Measurements from ENCODE around the gene SHLD1. TPM values are rescaled to one million over a fixed set of nuclear protein-coding genes. Genes with fewer than 3 reads are reported as not detected.

SHLD1 gene
- total and polyA plus RNA-seq, 2 donors (not counting 3 experiments of a cell fraction or from before 2014, with no cell fraction given), result 4.7 to 6.3 TPM

DNA sequence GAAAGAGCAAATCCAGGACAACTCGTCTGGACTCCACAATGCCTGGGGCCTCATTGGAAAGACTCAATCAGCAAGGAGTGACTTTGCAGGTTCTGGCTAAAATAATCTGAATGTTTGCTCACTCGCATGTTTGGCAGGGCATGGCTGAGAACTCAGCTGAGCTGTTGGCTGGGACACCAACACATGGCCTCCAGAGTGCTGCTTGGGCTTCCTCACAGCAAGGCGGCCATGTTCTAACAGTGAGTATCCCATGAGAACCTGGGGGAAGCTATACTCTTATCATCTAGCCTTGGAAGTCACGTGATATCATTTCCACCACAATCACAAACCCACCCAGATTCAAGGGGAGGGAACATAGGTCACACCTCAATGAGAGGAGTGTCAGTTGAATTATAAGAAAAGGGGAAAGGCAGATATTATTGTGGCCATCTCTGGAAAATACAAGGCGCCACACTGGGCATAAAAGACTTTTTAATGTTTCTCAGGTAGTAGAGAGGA is 23.1 kb upstream of the SHLD1 start:
- POLR2A ChIA-PET, result no interaction called here
- dilution Hi-C loops (cut with MboI; ENCODE audit: extremely low pct_ligation_motif_present, low sequenced_read_pairs), result no loop called here
- no peak overlapping the region for H3K4me2 ChIP-seq (ENCODE audit: insufficient read depth, low read length)
- H3K9ac ChIP-seq (replicated peaks; ENCODE audit: extremely low read depth, insufficient read depth, low read length), result no peak overlapping the region
- H3K4me1 ChIP-seq (ENCODE audit: control insufficient read depth, extremely low read depth, insufficient read depth, low read length), result peaks cover 10% of the 10 kb centered on the region
- no peak overlapping the region for H2AFZ ChIP-seq (ENCODE audit: low read depth, low read length)
- no peaks in the 10 kb centered on the region for H4K20me1 ChIP-seq (replicated peaks; ENCODE audit: control insufficient read depth, extremely low read depth, insufficient read depth, low read length)
- FAIRE-seq, result no peak
- no peaks in the 10 kb centered on the region for H3K79me2 ChIP-seq (ENCODE audit: control insufficient read depth, insufficient read depth, low read length)
- no TSS peak for BruUV-seq (replicated peaks)
- no peak for DNase-seq (ENCODE audit: low read depth, low spot score)
- H3K27me3 ChIP-seq (ENCODE audit: control insufficient read depth in 2 of 2, insufficient read depth in 2 of 2, low read length in 2 of 2), result peaks cover 14 to 21% of the 10 kb centered on the region in 2 experiments
- H3K9me1 ChIP-seq (replicated peaks; ENCODE audit: control insufficient read depth, extremely low read depth, insufficient read depth, low read length), result no peaks in the 10 kb centered on the region
- H3K4me3 ChIP-seq (replicated peaks in 1 of 3; ENCODE audit: insufficient read depth in 1 of 3, low read depth in 1 of 3, low read length in 3 of 3), result no peak overlapping the region
- TF ChIP-seq GATA2 (IDR thresholded peaks at IDR 0.05; ENCODE audit: insufficient read depth, insufficient read length, low read depth, low read length), result no peak
- TF ChIP-seq EZH2 (IDR thresholded peaks at IDR 0.05; ENCODE audit: borderline replicate concordance, low read depth, low read length, severe bottlenecking), result no peak
- TF ChIP-seq POLR2AphosphoS5 (IDR thresholded peaks at IDR 0.05; ENCODE audit: insufficient read depth, low read depth, low read length), result no peak
- no peak for TF ChIP-seq FOS (IDR thresholded peaks at IDR 0.05; ENCODE audit: borderline replicate concordance, insufficient read depth, low read length)
- TF ChIP-seq, protein P1, sequence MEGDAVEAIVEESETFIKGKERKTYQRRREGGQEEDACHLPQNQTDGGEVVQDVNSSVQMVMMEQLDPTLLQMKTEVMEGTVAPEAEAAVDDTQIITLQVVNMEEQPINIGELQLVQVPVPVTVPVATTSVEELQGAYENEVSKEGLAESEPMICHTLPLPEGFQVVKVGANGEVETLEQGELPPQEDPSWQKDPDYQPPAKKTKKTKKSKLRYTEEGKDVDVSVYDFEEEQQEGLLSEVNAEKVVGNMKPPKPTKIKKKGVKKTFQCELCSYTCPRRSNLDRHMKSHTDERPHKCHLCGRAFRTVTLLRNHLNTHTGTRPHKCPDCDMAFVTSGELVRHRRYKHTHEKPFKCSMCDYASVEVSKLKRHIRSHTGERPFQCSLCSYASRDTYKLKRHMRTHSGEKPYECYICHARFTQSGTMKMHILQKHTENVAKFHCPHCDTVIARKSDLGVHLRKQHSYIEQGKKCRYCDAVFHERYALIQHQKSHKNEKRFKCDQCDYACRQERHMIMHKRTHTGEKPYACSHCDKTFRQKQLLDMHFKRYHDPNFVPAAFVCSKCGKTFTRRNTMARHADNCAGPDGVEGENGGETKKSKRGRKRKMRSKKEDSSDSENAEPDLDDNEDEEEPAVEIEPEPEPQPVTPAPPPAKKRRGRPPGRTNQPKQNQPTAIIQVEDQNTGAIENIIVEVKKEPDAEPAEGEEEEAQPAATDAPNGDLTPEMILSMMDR (IDR thresholded peaks at IDR 0.05; ENCODE audit: extremely low read depth in 1 of 2, insufficient read depth in 1 of 2, low read depth in 1 of 2, low read length in 2 of 2), result no peak
- TF ChIP-seq POLR2A (IDR thresholded peaks at IDR 0.05; ENCODE audit: low read depth, low read length), result no peak
- no peak for TF ChIP-seq MYC (IDR thresholded peaks at IDR 0.05; ENCODE audit: low read depth, low read length)
- H3K9me3 ChIP-seq (replicated peaks; ENCODE audit: control insufficient read depth, insufficient read depth, low read length), result no peaks in the 10 kb centered on the region
- no peak overlapping the region for H3K27ac ChIP-seq (ENCODE audit: insufficient read depth, low read depth, low read length)
- H3K36me3 ChIP-seq (ENCODE audit: control insufficient read depth in 2 of 2, extremely low read depth in 1 of 2, insufficient read depth in 2 of 2, low read length in 2 of 2), result no peaks in the 10 kb centered on the region
- CTCF ChIA-PET, result no interaction called here
- intact Hi-C loops (cut with micrococcal nuclease), result no loop called here
